ENCODE results near the gene SPG7.
"Not testable (repeated sequence)": the region's sequence is repeated elsewhere in the genome, so short reads cannot be mapped to it uniquely, and the experiment has no call there.

SPG7 gene

GRCh38 chr16:89507834-89508590, at the start of gene SPG7:
SPG7 (plus strand) TSS chr16:89508403; CDS start chr16:89508418, 15 bp downstream.
- DNase-seq (ENCODE audit: low read depth in 2 of 2), result peak; percentile 55 to 66

- no peak for DNase-seq (ENCODE audit: low read depth in 2 of 2)
These were observed 49.7 kb upstream of the SPG7 start for GRCh38 chr16:89458551-89458950.

GRCh38 chr16:89458967-89459366, 49.2 kb upstream of the SPG7 start:
- no peak for DNase-seq (ENCODE audit: low read depth in 2 of 2)

- DNase-seq (ENCODE audit: low read depth in 2 of 2), result no peak
These were observed 47.6 kb upstream of the SPG7 start for GRCh38 chr16:89460556-89460955.

GRCh38 chr16:89461890-89462289, 46.3 kb upstream of the SPG7 start:
- not testable (repeated sequence) for DNase-seq (ENCODE audit: low read depth in 2 of 2)

GRCh38 chr16:89462639-89463038, 45.6 kb upstream of the SPG7 start:
- DNase-seq (ENCODE audit: low read depth in 2 of 2), result not testable (repeated sequence)

GRCh38 chr16:89463312-89463711, 44.9 kb upstream of the SPG7 start:
- DNase-seq (ENCODE audit: low read depth in 2 of 2), result not testable (repeated sequence)

GRCh38 chr16:89466920-89467319, 41.3 kb upstream of the SPG7 start:
- DNase-seq (ENCODE audit: low read depth in 2 of 2), result no peak

- no peak for DNase-seq (ENCODE audit: low read depth in 2 of 2)
These were observed 40.8 kb upstream of the SPG7 start for GRCh38 chr16:89467382-89467781.

GRCh38 chr16:89472711-89473075, 35.5 kb upstream of the SPG7 start:
- no peak for DNase-seq (ENCODE audit: low read depth in 2 of 2)

GRCh38 chr16:89473136-89473712, 35.0 kb upstream of the SPG7 start:
- no peak for DNase-seq (ENCODE audit: low read depth in 2 of 2)

- DNase-seq (ENCODE audit: low read depth in 2 of 2), result no peak
These were observed 34.3 kb upstream of the SPG7 start for GRCh38 chr16:89473791-89474414.

- DNase-seq (ENCODE audit: low read depth in 2 of 2), result no peak
These were observed 33.1 kb upstream of the SPG7 start for GRCh38 chr16:89475144-89475543.

GRCh38 chr16:89476379-89476778, 31.8 kb upstream of the SPG7 start:
- DNase-seq (ENCODE audit: low read depth in 2 of 2), result no peak

- no peak for DNase-seq (ENCODE audit: low read depth in 2 of 2)
These were observed 31.4 kb upstream of the SPG7 start for GRCh38 chr16:89476811-89477261.

- DNase-seq (ENCODE audit: low read depth in 2 of 2), result no peak
These were observed 29.5 kb upstream of the SPG7 start for GRCh38 chr16:89478576-89479221.

- no peak for DNase-seq (ENCODE audit: low read depth in 2 of 2)
These were observed 26.7 kb upstream of the SPG7 start for GRCh38 chr16:89481356-89481955.

GRCh38 chr16:89482150-89482816, 25.9 kb upstream of the SPG7 start:
- no peak for DNase-seq (ENCODE audit: low read depth in 2 of 2)

GRCh38 chr16:89482817-89483205, 25.4 kb upstream of the SPG7 start:
- DNase-seq (ENCODE audit: low read depth in 2 of 2), result no peak

- DNase-seq (ENCODE audit: low read depth in 2 of 2), result no peak
These were observed 24.1 kb upstream of the SPG7 start for GRCh38 chr16:89484041-89484501.

- no peak for DNase-seq (ENCODE audit: low read depth in 2 of 2)
These were observed 23.1 kb upstream of the SPG7 start for GRCh38 chr16:89484923-89485679.

Data from fibroblast of skin of left biceps (primary cell).